NOMO-1 (cell line): ENCODE results near the gene IFI27.
A peak's percentile ranks its signal among the peaks of the same experiment; 100 is the strongest.
"Not testable (repeated sequence)": the region's sequence is repeated elsewhere in the genome, so short reads cannot be mapped to it uniquely, and the experiment has no call there.

Experiments used
- DNase-seq, 2 experiments: peaks; one replicate each; lab custom pipeline; 2025; ENCODE audit not compliant: unreplicated experiment in 2 of 2; lab: John Stamatoyannopoulos, UW

The IFI27 gene

DNA sequence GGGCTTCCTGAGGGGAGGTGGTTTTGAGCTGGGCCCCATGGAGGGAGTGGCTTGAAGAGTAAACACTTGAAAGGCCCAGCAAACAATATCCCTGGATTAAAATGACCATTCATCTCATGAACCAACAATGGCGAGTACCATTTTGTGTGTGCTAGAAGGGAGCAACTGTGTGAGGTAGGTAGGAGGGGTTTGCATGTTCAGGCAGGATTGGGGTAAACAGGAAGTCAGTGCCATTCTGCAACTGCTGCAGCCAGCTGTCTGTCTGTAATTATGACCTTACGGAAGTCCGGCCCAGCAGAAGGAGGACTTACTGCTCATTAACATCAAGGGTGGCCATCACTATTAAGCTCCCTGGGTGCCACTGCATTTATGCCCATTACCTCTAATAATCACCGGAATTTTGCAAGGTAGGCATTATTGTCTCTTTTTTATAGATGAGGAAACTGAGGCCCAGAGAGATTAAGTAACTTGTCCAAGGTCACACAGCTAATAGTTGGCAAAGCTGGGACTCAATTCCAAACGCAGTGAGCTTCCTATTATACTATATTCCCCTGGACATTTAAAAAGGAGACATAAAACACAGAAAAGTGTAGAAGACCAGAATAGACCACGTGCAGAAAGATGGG, 35.5 kb downstream of the IFI27 start:
- DNase-seq: no peak

DNA sequence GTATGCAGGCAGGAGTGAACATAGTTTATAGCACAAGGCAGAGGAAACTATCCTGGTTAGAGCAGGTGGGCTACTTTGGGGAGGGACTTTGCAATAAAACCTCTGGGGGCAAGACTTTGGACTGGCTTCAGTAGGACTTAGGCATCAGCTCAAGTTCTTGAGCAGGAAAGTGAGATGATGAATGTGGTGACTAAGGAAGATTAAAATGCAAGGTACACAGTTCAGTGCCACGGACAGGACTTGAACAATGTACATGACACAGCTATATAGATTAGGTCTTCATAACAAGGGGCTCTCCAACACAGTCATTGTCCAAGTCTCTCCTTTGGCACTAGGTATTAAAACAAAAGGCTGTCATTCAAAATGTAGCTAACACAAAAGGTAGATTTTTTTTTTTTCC, 42.1 kb downstream of the IFI27 start:
- DNase-seq: no peak

DNA sequence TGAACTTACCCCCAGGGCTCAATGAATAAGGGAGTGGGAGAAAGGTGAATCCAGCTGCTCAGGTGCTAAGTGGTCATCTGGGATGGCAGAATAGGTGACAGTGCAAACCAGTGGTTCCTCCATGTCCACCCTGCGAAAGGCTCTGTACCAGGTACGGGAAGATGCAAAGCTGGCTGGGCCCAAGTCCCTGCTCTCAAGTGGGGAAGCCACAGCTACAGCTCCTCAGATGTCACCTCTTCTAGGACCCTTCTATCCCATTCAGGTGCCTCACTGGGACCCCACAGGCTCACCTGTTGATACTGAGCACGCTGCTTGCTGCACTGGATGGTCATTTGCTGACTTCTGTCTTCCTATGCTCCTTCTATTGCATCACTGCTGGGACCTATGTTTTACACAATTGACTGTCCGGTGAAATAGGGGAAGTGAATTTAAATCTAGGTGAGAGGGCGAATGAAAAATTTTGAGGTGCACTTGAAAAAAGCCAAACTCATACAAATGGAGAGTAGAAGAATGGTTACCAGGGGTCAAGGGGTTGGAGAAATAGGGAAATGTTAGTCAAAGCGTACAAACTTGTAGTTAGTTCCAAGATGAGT, 43.3 kb downstream of the IFI27 start:
- DNase-seq: peak in 1 of 2 experiments; percentile 44

DNA sequence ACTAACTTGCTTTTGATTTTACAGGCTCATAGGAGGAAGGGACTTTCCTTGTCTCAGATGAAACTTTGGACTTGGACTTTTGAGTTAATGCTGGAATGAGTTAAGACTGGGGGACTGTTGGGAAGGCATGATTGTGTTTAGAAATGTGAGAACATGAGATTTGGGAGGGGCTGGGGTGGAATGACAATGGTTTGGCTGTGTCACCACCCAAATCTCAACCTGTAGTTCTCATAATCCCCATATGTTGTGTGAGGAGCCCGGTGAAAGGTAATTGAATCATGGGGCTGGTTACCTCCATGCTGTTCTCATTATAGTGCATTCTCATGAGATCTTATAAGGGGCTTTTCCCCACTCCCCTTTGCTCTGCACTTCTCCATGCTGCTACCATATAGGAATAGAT, 45.6 kb downstream of the IFI27 start:
- not testable (repeated sequence) for DNase-seq

DNA sequence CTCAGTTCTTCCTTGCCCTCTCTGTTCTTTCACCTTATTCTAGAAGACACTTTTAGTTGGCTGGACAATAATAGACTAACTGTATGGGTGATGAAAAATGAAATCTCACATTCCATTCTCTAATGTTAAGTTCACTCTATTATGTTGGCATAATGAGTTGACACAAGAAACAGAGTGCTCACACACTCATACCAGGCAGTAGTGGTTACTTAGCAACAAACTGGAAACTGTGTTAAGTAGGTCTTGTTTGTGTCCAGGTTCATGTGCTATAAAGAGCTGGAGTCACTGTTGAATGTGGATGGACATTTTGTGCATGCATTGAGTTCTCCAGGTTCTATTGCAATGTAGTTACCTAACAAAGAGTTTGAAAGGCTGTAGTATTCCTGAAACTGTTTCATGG, 46.7 kb downstream of the IFI27 start:
- no peak for DNase-seq

DNA sequence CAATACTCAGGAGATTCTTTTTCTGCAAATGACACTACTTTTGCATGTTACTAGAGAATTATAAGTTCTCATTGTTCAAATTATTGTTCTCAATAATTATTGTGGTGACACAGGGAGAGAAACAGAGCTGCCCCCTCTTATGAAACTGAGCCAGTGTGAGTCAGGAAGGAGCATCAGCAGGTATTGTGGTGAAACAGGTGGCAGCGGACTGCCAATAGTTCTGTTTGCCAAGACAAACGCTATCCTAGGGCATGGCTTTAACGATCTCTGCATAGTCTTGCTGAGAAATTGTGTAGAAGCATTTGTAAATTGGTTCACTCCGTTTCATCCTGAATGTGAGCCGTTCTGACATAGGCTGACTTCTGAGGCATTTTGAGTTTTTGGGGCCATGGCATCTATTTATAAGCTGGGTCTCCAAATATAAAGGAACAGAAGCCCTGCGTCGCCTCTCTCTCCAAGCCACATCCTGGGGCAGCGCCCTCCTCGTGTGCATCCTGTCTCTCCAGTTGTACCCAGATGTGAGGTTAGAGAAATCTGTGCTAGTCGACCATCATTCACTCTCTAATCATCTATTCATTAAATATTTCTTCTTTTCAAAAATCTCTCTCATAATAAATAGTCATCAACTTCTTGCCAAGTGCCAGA, 47.8 kb downstream of the IFI27 start:
- no peak for DNase-seq

DNA sequence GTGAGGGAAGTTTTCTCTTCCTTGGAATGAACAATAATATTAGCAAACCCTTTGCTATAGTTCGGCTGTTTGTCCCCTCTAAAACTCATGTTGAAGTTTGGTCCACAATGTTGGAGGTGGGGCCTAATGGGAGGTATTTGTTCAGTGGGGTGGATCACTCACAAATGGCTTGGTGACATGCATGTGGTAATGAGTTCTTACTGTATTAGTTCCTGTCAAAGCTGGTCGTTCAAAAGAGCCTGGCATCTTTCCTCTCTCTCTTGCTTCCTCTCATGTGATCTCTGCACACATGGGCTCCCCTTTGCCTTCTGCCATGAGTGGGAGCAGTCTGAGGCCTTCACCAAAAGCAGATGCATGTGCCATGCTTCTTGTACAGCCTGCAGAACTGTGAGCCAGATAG, 50.5 kb downstream of the IFI27 start:
- DNase-seq: no peak

DNA sequence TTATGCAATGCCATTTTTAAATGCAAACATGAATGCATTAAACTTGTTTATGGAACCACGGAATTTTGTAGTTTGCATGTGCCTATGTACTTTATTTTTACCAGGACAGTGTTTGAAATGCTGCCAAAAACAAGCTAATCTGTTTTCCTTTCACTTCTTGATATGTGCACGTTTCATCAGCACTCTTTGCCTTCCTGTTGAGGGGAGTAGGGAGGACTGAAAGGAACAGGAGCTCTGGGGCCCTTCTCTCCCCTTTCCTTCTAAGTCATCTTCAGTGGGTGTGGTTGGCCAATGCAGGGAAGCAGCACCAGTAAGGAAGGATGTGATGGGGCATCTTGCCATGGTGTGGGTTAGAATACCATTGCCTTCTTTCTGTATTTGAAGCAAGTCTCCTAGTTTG, 51.4 kb downstream of the IFI27 start:
- peak; percentile 27 to 31 for DNase-seq

DNA sequence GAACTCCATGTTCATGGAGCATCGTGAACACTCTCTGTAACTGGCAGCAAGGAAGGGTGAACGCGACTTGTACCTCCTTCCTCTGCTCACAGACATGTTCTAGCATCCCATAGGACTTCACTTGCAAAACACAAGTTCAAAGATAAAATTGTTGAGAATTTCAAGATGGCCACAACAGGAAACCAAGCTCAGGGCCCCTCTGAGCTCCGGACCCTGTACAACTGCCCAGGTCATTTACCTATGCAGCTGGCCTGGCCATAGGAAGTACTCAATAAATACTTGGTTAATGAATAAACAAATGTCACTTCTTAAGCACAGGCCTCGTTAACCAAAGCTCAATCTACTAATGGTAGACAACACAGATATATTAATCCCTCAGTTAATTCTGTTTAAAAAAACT, 51.9 kb downstream of the IFI27 start:
- DNase-seq: no peak

DNA sequence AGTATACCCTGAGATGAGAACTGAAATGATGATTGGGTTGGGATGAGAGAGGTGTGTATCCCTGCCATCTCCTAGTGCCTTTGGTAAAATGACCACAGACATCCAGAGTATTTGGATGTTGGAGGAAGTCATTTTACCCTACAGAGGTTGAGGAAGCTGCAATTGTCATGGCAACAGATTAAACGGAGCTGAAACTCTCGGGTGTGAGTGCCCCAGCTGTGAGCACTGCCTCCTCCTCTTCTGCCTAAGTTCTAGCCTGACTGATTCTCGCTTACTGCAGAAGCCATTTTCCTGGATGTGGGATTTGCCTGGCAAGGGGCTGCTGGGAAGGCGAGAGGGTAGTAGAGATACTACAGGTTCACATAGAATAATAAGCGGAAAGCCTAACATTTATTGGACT, 53.3 kb downstream of the IFI27 start:
- DNase-seq: peak in 1 of 2 experiments; percentile 16

DNA sequence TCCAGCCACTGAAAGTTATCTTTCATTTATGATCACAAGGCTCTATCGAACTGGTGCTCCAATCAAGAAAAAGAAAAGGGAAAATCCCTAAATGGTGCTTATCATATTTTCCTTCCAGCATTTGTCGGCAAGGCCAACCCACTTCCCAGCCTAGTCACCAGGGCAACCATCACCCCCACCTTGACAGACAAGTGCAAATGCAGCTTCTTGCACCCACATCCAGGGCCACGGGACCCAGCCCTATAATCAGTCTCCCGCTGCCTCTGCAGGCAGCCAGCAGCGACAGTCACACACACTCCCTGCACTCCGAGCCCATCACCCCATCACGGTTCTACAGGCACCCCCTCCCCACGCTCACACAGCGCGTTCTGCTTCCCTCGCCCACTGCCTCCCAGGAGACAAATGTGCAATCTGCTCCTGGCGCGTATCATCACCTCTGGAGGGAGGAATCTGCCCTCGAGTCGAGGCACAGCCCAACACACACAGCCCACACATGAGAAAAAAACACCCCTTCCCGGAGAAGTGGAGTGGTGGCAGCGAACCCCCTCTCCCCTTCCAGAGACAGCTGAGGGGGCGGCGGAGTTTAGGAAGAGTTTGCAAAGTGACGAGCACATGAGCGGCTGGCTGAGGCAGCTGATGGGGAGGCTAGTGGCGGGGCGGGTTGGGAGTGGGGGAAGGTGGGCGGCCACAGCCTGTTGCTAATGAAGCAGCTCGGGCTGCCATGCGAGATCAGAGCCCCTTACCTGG, 54.3 kb downstream of the IFI27 start:
- DNase-seq: no peak

DNA sequence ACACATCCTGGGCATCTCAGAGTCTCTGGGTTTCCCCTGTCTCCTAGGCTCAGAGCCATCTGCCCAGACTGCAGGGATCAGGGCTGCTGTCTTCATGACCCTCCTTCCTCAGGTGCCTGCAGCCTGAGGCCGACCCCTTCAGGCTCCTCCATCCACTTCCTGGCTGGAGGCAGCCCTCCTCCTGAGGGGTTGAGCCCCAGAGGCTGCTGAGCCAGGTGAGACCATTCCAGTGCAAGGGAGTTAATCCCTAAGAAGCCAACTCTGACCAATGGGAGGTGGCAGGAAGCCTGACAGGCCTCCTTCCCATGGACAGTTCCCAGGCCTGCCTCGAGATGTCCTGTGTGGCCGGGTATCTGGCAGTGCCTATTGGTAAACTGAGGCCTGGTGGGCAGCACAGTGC, 55.2 kb downstream of the IFI27 start:
- no peak for DNase-seq
